Nephron (organoid): ENCODE results near the gene ANO2.

Experiments
- H3K27ac Mint-ChIP-seq, 3 experiments: 2 replicates each; pipeline ENCODE4 v1.8.0; 2020; ENCODE audit warnings: mixed read lengths in 3 of 3, mild to moderate bottlenecking in 2 of 3, moderate library complexity in 1 of 3
- H3K27me3 Mint-ChIP-seq: 2 replicates; pipeline ENCODE4 v1.8.0; 2021; ENCODE audit warnings: low read depth, mild to moderate bottlenecking, moderate library complexity, mixed read lengths
- H3K36me3 Mint-ChIP-seq: 2 replicates; pipeline ENCODE4 v1.8.0; 2020; ENCODE audit warnings: low read depth, mixed read lengths
- H3K4me1 Mint-ChIP-seq: 2 replicates; pipeline ENCODE4 v1.8.0; 2020; ENCODE audit warnings: mixed read lengths
- H3K4me3 Mint-ChIP-seq, 3 experiments: 2 replicates each; pipeline ENCODE4 v1.8.0; 2020; ENCODE audit warnings: mild to moderate bottlenecking in 3 of 3, mixed read lengths in 3 of 3, moderate library complexity in 2 of 3
- H3K9me3 Mint-ChIP-seq: 2 replicates; pipeline ENCODE4 v1.8.0; 2020; ENCODE audit warnings: mixed read lengths
- TF ChIP-seq, protein P1 (sequence below), 3 experiments: fragments of 200-600 bp; sonication (generic); IDR thresholded peaks; one replicate each; pipeline ENCODE4 v1.5.0; 2021; ENCODE audit warnings: antibody characterized with exemption in 3 of 3; ENCODE audit not compliant: unreplicated experiment in 3 of 3

Gene ANO2

DNA sequence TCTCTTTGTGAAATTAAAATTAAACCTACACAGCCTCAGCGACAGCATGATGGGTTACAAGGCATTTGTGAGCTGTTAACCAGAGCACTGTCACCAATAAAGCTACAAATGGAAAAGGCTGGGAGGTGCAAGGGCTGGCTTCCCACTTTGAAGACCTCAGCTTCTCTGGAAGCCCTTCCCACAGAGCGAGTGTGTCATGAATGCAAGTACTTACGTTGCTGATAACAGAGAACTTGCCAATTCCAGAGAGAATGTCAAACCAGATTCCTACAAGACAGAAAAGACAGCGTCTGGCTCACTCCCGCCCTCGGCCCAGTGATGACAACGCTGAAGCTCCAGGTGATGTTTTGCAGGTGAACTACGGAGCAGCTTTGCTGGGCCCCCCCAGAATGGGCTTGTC is 367.3 kb downstream of the ANO2 start:
- no peak overlapping the region for H3K4me3 Mint-ChIP-seq
- H3K27ac Mint-ChIP-seq = no peak overlapping the region
- TF ChIP-seq, protein P1, sequence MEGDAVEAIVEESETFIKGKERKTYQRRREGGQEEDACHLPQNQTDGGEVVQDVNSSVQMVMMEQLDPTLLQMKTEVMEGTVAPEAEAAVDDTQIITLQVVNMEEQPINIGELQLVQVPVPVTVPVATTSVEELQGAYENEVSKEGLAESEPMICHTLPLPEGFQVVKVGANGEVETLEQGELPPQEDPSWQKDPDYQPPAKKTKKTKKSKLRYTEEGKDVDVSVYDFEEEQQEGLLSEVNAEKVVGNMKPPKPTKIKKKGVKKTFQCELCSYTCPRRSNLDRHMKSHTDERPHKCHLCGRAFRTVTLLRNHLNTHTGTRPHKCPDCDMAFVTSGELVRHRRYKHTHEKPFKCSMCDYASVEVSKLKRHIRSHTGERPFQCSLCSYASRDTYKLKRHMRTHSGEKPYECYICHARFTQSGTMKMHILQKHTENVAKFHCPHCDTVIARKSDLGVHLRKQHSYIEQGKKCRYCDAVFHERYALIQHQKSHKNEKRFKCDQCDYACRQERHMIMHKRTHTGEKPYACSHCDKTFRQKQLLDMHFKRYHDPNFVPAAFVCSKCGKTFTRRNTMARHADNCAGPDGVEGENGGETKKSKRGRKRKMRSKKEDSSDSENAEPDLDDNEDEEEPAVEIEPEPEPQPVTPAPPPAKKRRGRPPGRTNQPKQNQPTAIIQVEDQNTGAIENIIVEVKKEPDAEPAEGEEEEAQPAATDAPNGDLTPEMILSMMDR (IDR thresholded peaks at IDR 0.05; ENCODE audit: unreplicated experiment in 3 of 3) = no peak
- no peaks in the 10 kb centered on the region for H3K27me3 Mint-ChIP-seq
- H3K4me1 Mint-ChIP-seq = peaks cover 36% of the 10 kb centered on the region
- H3K9me3 Mint-ChIP-seq = no peaks in the 10 kb centered on the region
- no peaks in the 10 kb centered on the region for H3K36me3 Mint-ChIP-seq

DNA sequence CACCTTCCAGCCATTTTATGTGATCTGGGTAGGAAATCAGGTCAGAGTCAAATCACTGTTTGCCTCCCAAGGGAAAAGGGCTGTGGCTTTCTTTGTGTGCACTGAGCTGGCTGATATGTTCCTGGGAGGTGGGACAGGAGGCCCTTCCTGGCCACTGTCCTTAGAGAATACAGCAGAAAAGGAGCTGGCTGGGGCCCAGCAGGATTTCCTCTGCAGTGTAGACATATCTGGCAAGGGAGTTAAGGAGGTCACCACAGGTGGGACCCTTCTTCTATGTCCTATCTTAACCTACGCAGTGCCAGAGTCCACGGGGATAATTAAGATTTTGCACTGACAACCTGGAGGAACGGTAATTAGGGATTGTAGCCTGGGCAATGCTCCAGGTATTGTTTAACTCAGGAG is 367.8 kb downstream of the ANO2 start:
- TF ChIP-seq, protein P1 (IDR thresholded peaks at IDR 0.05; ENCODE audit: unreplicated experiment in 3 of 3) = no peak
- Mint-ChIP-seq H3K4me3 (no peak overlapping the region), H3K27ac (no peak overlapping the region), H3K36me3 (no peaks in the 10 kb centered on the region), H3K27me3 (peaks cover under 1% of the 10 kb centered on the region), H3K4me1 (peaks cover 31% of the 10 kb centered on the region), H3K9me3 (no peaks in the 10 kb centered on the region)

DNA sequence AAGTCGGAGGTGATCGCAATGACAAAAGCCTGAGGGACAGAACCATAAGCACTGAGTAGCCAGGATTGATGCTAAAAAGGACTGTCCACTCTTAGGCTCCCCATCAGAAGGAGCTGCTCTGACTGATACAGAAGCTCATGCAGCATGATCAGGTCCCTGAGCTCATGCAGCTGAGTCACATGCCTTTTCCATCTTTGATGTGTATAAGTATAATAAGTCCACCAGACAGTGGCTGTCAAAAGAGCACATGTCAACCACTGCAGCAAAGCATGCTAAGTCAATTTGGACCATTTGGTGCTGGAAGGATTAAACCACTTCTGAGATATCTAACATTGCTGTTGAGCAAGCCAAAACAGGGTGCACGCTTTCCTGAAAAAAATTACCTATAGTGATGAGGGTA is 369.1 kb downstream of the ANO2 start:
- TF ChIP-seq, protein P1 (IDR thresholded peaks at IDR 0.05; ENCODE audit: unreplicated experiment in 3 of 3) = no peak
- Mint-ChIP-seq H3K4me3 (no peak overlapping the region), H3K27ac (no peak overlapping the region), H3K9me3 (no peaks in the 10 kb centered on the region), H3K4me1 (peaks cover 27% of the 10 kb centered on the region), H3K36me3 (no peaks in the 10 kb centered on the region), H3K27me3 (peaks cover 9% of the 10 kb centered on the region)

DNA sequence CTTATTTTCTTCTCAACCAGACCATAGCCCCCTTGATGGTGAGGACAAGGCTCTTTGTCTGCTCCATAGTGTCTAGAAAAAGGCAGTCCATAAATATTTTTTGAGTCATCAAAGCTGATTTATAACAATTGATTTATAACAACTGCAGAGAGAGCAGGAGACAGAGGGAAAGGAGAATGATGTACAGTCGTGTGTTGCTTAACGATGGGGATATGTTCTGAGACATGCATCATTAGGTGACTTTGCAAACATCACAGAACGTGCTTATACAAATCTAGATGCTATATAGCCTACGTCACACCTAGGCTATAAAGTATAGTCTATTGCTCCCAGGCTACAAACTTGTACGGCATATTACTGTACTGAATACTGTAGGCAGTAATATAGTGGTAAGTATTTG is 369.8 kb downstream of the ANO2 start:
- Mint-ChIP-seq H3K4me1 (peaks cover 20% of the 10 kb centered on the region), H3K27ac (no peak overlapping the region), H3K9me3 (no peaks in the 10 kb centered on the region), H3K27me3 (peaks cover 9% of the 10 kb centered on the region), H3K36me3 (no peaks in the 10 kb centered on the region), H3K4me3 (no peak overlapping the region)
- TF ChIP-seq, protein P1 (IDR thresholded peaks at IDR 0.05; ENCODE audit: unreplicated experiment in 3 of 3) = no peak

DNA sequence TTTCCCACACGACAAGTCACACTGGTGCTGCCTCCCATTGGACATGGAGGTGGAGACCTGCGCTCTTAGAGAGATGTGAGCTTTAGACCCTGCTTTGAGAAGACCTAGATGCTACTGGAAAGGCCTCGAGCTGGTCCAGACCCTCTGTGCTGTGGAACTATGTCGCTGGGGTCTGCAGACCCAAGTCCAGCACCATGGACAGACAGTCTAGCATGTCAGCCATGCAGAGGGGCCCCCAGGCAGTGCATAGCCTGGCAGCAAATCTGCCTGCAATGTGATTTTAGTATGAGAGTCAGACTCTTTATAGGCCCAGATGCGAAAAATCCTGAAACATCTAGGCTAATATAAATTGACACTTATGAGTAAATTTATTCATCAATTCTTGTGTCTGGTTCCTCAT is 371.7 kb downstream of the ANO2 start:
- Mint-ChIP-seq H3K9me3 (no peaks in the 10 kb centered on the region), H3K4me3 (no peak overlapping the region), H3K27me3 (peaks cover 15% of the 10 kb centered on the region), H3K4me1 (peaks cover 20% of the 10 kb centered on the region), H3K27ac (no peak overlapping the region), H3K36me3 (no peaks in the 10 kb centered on the region)
- TF ChIP-seq, protein P1 (IDR thresholded peaks at IDR 0.05; ENCODE audit: unreplicated experiment in 3 of 3) = no peak

DNA sequence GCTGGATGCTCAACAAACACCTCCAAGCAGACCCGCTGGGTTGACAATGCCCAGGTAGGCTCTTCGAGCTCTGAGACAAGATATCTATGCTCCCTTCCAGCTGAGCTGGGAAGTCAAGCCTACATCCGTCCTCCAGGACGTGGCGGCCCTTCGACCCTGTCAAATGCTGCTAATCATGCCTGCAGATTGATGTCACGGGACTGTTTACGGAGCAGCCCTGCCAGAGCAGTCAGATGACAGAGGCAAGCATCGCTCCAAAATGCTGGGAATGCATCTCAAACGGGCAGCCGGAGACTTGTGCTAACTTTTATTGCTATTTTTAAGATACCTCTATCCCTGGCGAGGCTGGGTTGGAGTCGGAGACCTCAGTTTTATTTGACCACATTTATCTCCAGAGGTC is 373.9 kb downstream of the ANO2 start:
- H3K4me1 Mint-ChIP-seq = peaks cover 30% of the 10 kb centered on the region
- no peaks in the 10 kb centered on the region for H3K36me3 Mint-ChIP-seq
- peaks cover 20% of the 10 kb centered on the region for H3K27me3 Mint-ChIP-seq
- TF ChIP-seq, protein P1 (IDR thresholded peaks at IDR 0.05; ENCODE audit: unreplicated experiment in 3 of 3) = no peak
- H3K4me3 Mint-ChIP-seq = no peak overlapping the region
- H3K27ac Mint-ChIP-seq = no peak overlapping the region
- no peaks in the 10 kb centered on the region for H3K9me3 Mint-ChIP-seq
